HepG2 (cell line): Measurements from ENCODE around the gene TMEM31. TPM values are rescaled to one million over a fixed set of nuclear protein-coding genes. Genes with fewer than 3 reads are reported as not detected.

Experiments used
- ERF ChIP-seq: IDR thresholded peaks from 2 replicates; pipeline ENCODE4 v1.6.1; 2018; ENCODE audit warnings: missing biosample characterization, missing genetic modification reagents
- FOXM1 ChIP-seq: sonication (generic); formaldehyde crosslinking; IDR thresholded peaks from 2 replicates; pipeline ENCODE4 v1.5.0; 2020; ENCODE audit warnings: missing genetic modification reagents
- HIVEP1 ChIP-seq: sonication (generic); formaldehyde crosslinking; IDR thresholded peaks from 2 replicates; pipeline ENCODE4 v1.4.0; 2020; ENCODE audit warnings: mild to moderate bottlenecking, missing genetic modification reagents
- MTF1 ChIP-seq: sonication (generic); formaldehyde crosslinking; IDR thresholded peaks from 2 replicates; pipeline ENCODE4 v1.5.0; 2020; ENCODE audit warnings: missing genetic modification reagents
- NAIF1 ChIP-seq: sonication (generic); formaldehyde crosslinking; IDR thresholded peaks from 2 replicates; pipeline ENCODE4 v1.5.0; 2020; ENCODE audit warnings: mild to moderate bottlenecking, missing genetic modification reagents, borderline replicate concordance
- NR2F1 ChIP-seq, 2 experiments: fragments of 450-650 bp in 1 of 2; formaldehyde crosslinking in 1 of 2; IDR thresholded peaks; 2 replicates each; pipeline versions ENCODE4 v1.5.0 to v1.6.1; 2016 to 2020; ENCODE audit warnings: mild to moderate bottlenecking in 1 of 2, missing compliant biosample characterization in 1 of 2, missing genetic modification reagents in 1 of 2, moderate library complexity in 1 of 2
- POLR2A ChIP-seq, 2 experiments: IDR thresholded peaks; 2 replicates each; pipeline ENCODE4 v1.6.1; 2011; ENCODE audit warnings: low read depth in 2 of 2, low read length in 2 of 2, mild to moderate bottlenecking in 1 of 2, moderate library complexity in 1 of 2; ENCODE audit not compliant: insufficient read depth in 1 of 2
- REL ChIP-seq: sonication (generic); formaldehyde crosslinking; conservative IDR thresholded peaks from 2 replicates; pipeline ENCODE4 v1.8.0; 2022; ENCODE audit warnings: mild to moderate bottlenecking, missing genetic modification reagents, moderate library complexity
- SP5 ChIP-seq: IDR thresholded peaks from 2 replicates; pipeline ENCODE4 v1.6.1; 2016; ENCODE audit warnings: low read depth, borderline replicate concordance
- TP53 ChIP-seq: sonication (generic); formaldehyde crosslinking; conservative IDR thresholded peaks from 2 replicates; pipeline ENCODE4 v1.4.0; 2020; ENCODE audit warnings: missing genetic modification reagents
- XBP1 ChIP-seq: sonication (generic); formaldehyde crosslinking; IDR thresholded peaks from 2 replicates; pipeline ENCODE4 v1.5.0; 2020; ENCODE audit warnings: missing genetic modification reagents
- ZFY ChIP-seq: sonication (generic); formaldehyde crosslinking; IDR thresholded peaks from 2 replicates; pipeline ENCODE4 v1.4.0; 2020; ENCODE audit warnings: missing genetic modification reagents
- ZMYM2 ChIP-seq: sonication (generic); formaldehyde crosslinking; IDR thresholded peaks from 2 replicates; pipeline ENCODE4 v1.8.0; 2022; ENCODE audit warnings: mild to moderate bottlenecking, missing genetic modification reagents
- ZNF136 ChIP-seq: sonication (generic); formaldehyde crosslinking; IDR thresholded peaks from 2 replicates; pipeline ENCODE4 v1.8.1; 2022; ENCODE audit warnings: low read depth, mild to moderate bottlenecking, moderate library complexity, missing genetic modification reagents
- ZNF354B ChIP-seq: sonication (generic); formaldehyde crosslinking; IDR thresholded peaks from 2 replicates; pipeline ENCODE4 v1.8.0; 2022; ENCODE audit warnings: mild to moderate bottlenecking, missing genetic modification reagents
- ZNF549 ChIP-seq: sonication (generic); formaldehyde crosslinking; IDR thresholded peaks from 2 replicates; pipeline ENCODE4 v1.5.0; 2020; ENCODE audit warnings: missing genetic modification reagents
- ZSCAN20 ChIP-seq: sonication (generic); formaldehyde crosslinking; IDR thresholded peaks from 2 replicates; pipeline ENCODE4 v1.4.0; 2020; ENCODE audit warnings: missing genetic modification reagents, mild to moderate bottlenecking, borderline replicate concordance
- ZSCAN29 ChIP-seq: sonication (generic); formaldehyde crosslinking; conservative IDR thresholded peaks from 2 replicates; pipeline ENCODE4 v1.4.0; 2020; ENCODE audit warnings: mild to moderate bottlenecking, missing genetic modification reagents
- ZSCAN9 ChIP-seq: IDR thresholded peaks from 2 replicates; pipeline ENCODE4 v1.6.1; 2016; ENCODE audit warnings: borderline replicate concordance
- polyA plus RNA-seq, 8 experiments: library from polyadenylated mRNA; depleted of rRNA in 3 of 8; stranded (reverse) in 7 of 8; unstranded in 1 of 8; fragments of >200 nt; fragmentation: Illumina TruSeq in 4 of 8; extraction: Trizol in 4 of 8; gene quantifications; 2 replicates each; pipeline versions ENCODE4 v1.2.1 to v1.2.3, GENCODE V29; 2011 to 2016; ENCODE audit warnings: low read depth in 4 of 8, missing spikeins in 1 of 8, mixed read lengths in 1 of 8; ENCODE audit not compliant: insufficient read depth in 1 of 8
- total RNA-seq, 5 experiments: library from RNA; depleted of rRNA; stranded (reverse); fragments of >200 nt; fragmentation: Illumina TruSeq; extraction: Trizol; gene quantifications; 2 replicates each; pipeline ENCODE4 v1.2.3, GENCODE V29; 2016; ENCODE audit warnings: low read depth in 1 of 5
- TF ChIP-seq, protein P1 (sequence below): IDR thresholded peaks from 2 replicates; pipeline ENCODE4 v1.6.1; 2016
- TF ChIP-seq, protein P2 (sequence below): sonication (generic); formaldehyde crosslinking; IDR thresholded peaks from 2 replicates; pipeline ENCODE4 v1.4.0; 2020; ENCODE audit warnings: mild to moderate bottlenecking, missing genetic modification reagents
- TF ChIP-seq, protein P3 (sequence below): fragments of 450-650 bp; IDR thresholded peaks from 2 replicates; pipeline ENCODE4 v1.6.1; 2016
- TF ChIP-seq, protein P4 (sequence below): sonication (generic); formaldehyde crosslinking; IDR thresholded peaks from 2 replicates; pipeline ENCODE4 v1.4.0; 2020; ENCODE audit warnings: low read depth, mild to moderate bottlenecking, missing genetic modification reagents
- TF ChIP-seq, protein P5 (sequence below): sonication (generic); formaldehyde crosslinking; IDR thresholded peaks from 2 replicates; pipeline ENCODE4 v1.4.0; 2020; ENCODE audit warnings: missing genetic modification reagents, low read depth, mild to moderate bottlenecking, borderline replicate concordance

TMEM31 gene
- total and polyA plus RNA-seq, 2 of the 13 experiments (the other 11 are each of a cell fraction or from before 2014, with no cell fraction given): 0.16 TPM; not detected in 1

DNA sequence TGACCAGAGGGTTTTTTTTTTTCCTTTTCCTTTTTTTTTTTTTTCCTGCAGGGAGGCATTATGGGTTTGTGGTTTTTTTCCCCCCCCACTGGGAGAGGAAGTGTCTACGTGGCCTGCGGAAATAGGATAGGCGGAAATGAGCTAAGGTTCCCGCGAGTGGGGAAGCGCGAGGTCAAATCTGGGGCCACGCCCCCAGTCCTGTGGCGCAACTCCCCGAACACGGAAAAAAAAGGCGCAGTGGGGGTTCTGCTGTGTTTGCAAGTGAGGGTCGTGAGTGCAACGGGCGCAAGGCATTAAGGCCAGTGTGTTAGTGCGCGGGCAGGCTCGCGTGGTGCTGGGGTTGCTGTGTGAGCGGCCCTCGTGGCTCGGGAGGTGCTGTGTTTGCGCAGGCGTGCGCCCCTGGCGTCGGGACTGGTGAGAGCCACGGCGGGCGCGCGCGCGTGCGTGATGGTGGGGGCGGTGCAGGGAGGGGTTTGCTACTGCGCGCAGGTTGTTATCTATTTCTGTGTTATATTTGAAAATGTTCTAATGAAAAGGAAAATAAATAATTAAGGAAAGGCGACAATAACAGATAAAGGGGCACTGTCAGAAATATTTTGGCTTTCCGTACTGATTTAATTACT lies 23.5 kb upstream of the TMEM31 start (continued):
- TF ChIP-seq, protein P1, sequence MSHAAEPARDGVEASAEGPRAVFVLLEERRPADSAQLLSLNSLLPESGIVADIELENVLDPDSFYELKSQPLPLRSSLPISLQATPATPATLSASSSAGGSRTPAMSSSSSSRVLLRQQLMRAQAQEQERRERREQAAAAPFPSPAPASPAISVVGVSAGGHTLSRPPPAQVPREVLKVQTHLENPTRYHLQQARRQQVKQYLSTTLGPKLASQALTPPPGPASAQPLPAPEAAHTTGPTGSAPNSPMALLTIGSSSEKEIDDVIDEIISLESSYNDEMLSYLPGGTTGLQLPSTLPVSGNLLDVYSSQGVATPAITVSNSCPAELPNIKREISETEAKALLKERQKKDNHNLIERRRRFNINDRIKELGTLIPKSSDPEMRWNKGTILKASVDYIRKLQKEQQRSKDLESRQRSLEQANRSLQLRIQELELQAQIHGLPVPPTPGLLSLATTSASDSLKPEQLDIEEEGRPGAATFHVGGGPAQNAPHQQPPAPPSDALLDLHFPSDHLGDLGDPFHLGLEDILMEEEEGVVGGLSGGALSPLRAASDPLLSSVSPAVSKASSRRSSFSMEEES (CRISPR knock-in tag): no peak
- TF ChIP-seq ZSCAN20 (no peak), ZMYM2 (no peak), POLR2A (IDR thresholded peaks at IDR 0.05; ENCODE audit: insufficient read depth in 1 of 2, low read depth in 2 of 2, low read length in 2 of 2) (peak; percentile 72 to 78), SP5 (CRISPR knock-in tag) (no peak), ZSCAN29 (no peak), ZSCAN9 (CRISPR knock-in tag) (no peak), MTF1 (no peak), ZNF136 (CRISPR knock-in tag) (no peak), NR2F1 (CRISPR knock-in tag; IDR thresholded peaks at IDR 0.05) (no peak), NAIF1 (no peak; the same call in 1 of the 2 replicates), ZNF354B (CRISPR knock-in tag) (no peak), REL (CRISPR knock-in tag) (no peak), TP53 (CRISPR knock-in tag) (no peak), ERF (no peak), FOXM1 (CRISPR knock-in tag) (no peak), XBP1 (CRISPR knock-in tag) (no peak), HIVEP1 (no peak), ZNF549 (no peak), ZFY (no peak; the same call in 1 of the 2 replicates)
- TF ChIP-seq, protein P2, sequence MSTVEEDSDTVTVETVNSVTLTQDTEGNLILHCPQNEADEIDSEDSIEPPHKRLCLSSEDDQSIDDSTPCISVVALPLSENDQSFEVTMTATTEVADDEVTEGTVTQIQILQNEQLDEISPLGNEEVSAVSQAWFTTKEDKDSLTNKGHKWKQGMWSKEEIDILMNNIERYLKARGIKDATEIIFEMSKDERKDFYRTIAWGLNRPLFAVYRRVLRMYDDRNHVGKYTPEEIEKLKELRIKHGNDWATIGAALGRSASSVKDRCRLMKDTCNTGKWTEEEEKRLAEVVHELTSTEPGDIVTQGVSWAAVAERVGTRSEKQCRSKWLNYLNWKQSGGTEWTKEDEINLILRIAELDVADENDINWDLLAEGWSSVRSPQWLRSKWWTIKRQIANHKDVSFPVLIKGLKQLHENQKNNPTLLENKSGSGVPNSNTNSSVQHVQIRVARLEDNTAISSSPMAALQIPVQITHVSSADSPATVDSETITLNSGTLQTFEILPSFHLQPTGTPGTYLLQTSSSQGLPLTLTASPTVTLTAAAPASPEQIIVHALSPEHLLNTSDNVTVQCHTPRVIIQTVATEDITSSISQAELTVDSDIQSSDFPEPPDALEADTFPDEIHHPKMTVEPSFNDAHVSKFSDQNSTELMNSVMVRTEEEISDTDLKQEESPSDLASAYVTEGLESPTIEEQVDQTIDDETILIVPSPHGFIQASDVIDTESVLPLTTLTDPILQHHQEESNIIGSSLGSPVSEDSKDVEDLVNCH (CRISPR knock-in tag): no peak
- TF ChIP-seq, protein P3, sequence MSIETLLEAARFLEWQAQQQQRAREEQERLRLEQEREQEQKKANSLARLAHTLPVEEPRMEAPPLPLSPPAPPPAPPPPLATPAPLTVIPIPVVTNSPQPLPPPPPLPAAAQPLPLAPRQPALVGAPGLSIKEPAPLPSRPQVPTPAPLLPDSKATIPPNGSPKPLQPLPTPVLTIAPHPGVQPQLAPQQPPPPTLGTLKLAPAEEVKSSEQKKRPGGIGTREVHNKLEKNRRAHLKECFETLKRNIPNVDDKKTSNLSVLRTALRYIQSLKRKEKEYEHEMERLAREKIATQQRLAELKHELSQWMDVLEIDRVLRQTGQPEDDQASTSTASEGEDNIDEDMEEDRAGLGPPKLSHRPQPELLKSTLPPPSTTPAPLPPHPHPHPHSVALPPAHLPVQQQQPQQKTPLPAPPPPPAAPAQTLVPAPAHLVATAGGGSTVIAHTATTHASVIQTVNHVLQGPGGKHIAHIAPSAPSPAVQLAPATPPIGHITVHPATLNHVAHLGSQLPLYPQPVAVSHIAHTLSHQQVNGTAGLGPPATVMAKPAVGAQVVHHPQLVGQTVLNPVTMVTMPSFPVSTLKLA: no peak
- TF ChIP-seq, protein P4, sequence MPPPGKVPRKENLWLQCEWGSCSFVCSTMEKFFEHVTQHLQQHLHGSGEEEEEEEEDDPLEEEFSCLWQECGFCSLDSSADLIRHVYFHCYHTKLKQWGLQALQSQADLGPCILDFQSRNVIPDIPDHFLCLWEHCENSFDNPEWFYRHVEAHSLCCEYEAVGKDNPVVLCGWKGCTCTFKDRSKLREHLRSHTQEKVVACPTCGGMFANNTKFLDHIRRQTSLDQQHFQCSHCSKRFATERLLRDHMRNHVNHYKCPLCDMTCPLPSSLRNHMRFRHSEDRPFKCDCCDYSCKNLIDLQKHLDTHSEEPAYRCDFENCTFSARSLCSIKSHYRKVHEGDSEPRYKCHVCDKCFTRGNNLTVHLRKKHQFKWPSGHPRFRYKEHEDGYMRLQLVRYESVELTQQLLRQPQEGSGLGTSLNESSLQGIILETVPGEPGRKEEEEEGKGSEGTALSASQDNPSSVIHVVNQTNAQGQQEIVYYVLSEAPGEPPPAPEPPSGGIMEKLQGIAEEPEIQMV (CRISPR knock-in tag): no peak
- TF ChIP-seq, protein P5, sequence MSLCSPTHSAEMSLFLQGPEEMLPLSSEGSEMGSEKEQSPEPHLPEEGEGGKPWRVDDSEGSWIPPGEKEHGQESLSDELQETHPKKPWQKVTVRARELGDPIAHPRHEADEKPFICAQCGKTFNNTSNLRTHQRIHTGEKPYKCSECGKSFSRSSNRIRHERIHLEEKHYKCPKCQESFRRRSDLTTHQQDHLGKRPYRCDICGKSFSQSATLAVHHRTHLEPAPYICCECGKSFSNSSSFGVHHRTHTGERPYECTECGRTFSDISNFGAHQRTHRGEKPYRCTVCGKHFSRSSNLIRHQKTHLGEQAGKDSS (CRISPR knock-in tag): no peak
